Left lobe of liver (tissue), 2 donors: ENCODE data around the gene SHROOM2. TPM values are rescaled to one million over a fixed set of nuclear protein-coding genes. Genes with fewer than 3 reads are reported as not detected.
A peak's percentile ranks its signal among the peaks of the same experiment; 100 is the strongest.
"Not testable (repeated sequence)": the region's sequence is repeated elsewhere in the genome, so short reads cannot be mapped to it uniquely, and the experiment has no call there.

Source experiments
- ATAC-seq: fragments of 200-7000 bp; cut with Tn5 transposase; one replicate; pipeline ENCODE4 v1.9.1; 2020; ENCODE audit warnings: mild to moderate bottlenecking, moderate library complexity
- DNase-seq: peaks from one replicate; pipeline ENCODE4 v3.0.0-alpha.2; 2020; ENCODE audit warnings: low spot score
- total RNA-seq: library from RNA; stranded (reverse); gene quantifications from one replicate; pipeline ENCODE4 v1.2.1, GENCODE V29; 2021
- donor health status: DM: no; HTN: no; CAD: no; lungs with moderate emphysema.
- donor health status: DM: no; HTN: yes; CAD: no.

SHROOM2 gene
- total RNA-seq, 1 donor from 2014 or later: 4.7 TPM

DNA sequence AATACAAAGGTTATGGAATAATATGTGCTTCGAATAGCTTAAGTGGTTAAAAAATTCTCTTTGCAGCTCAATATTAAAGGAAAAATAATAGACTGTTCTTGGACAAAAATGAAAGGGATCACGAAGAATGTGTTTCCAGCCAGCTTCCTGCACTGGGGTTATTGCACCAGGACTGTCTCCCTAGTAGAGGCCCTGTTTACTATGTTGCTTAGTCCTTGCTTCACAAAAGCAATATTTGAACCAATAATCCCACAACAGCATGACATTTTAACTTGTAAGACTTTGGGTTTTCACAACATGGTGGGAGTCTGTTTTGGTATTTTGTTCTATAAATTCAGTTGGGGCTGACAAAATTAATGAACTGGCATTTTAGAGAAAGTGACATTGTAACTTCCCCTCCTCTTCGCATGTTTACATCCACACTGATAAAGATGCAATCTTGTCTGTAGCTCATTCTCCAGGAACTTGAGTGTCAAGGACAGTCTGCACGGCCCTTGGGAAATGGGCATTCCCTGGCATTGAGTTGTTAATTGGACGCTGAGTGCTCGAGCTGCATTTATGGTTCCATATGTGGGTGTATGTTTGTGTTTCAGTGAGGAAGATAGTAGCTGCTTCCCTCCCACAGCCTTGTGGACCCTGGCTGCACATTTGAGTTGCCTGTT lies 39.0 kb downstream of the SHROOM2 start:
- no peak for DNase-seq
- ATAC-seq: peak; percentile 55

DNA sequence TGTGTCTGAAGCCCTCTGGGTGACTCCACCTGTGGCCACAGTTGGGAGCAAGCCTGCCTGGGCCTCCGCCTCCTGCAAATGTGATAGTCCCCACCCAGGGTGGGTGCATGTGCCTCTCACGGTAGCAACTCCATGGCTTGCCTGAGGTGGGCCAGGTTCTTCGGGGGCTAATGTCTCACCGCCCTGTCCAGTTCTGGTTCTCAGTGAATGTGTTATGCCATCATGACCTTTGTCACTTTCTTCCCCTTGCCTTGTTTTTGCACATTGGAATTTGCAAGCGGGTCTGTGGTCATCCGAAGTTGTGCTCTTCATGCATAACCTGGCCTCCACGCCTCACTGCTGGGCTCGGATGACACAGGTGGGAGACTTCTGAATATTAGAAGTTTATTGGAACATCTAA lies 39.7 kb downstream of the SHROOM2 start:
- DNase-seq: no peak
- ATAC-seq: peak; percentile 76

DNA sequence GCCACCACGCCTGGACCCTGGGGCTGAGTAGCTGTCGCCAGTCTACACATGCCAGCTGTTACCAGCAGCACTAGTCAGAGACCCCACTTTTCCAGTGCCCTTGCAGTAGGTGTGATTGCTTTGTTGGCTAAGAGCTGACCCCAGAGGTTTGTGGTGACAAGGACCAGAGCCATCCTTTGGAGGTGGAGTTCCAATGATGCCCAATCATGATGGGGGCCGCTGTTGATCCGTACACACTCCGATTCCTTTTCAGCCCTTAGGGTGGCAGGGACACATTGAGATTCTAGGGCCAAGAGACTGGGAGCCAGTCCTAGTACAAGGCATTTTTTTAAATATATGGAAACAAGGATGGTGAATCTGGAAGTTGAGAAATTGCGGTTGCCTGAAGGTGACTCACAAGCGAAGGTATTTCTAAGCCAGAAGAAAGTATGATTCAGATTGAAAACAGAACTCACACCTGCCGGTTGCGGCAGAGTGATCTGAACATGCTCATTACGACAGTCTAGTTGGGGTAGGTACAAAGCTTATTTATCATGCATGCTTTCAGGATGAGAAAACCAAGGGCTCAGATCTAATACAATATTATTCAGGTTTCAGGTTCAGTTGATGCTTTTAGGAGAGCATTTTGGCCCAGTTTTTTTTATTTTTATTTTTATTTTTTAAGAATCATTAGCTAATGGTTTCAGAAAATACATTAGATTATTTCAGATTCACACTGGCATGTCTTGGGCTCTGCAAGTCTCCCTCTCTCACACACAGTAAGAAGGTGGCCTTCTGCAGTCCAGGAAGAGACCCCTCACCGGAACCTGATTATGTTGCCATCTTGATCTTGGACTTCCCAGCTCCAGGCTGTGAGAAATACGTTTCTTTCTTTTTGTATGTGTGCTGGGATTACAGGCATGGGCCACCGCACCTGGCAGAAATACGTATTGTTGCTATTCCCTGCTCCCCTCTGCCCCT lies 43.4 kb downstream of the SHROOM2 start:
- DNase-seq: no peak
- no peak for ATAC-seq

DNA sequence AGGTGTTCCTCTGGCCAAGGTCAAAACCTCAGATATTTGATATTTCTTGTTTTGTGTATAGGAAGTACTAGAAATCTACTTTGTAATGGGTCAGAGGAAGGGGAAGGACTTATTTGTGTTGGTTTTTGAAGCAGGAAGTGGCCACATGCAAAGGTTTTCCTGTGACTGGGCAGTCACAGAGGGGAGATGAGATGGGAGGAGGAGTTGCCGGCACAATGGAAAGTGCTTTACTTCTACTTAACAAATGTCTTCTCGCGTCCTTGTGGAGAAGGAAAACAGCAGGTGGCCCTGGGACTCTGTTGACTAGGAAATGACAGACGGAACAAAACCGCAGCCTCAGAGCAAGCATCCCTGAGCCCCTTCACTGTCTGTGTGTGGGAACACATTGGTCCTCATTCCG lies 46.6 kb downstream of the SHROOM2 start:
- DNase-seq: no peak
- ATAC-seq: peak; percentile 23

DNA sequence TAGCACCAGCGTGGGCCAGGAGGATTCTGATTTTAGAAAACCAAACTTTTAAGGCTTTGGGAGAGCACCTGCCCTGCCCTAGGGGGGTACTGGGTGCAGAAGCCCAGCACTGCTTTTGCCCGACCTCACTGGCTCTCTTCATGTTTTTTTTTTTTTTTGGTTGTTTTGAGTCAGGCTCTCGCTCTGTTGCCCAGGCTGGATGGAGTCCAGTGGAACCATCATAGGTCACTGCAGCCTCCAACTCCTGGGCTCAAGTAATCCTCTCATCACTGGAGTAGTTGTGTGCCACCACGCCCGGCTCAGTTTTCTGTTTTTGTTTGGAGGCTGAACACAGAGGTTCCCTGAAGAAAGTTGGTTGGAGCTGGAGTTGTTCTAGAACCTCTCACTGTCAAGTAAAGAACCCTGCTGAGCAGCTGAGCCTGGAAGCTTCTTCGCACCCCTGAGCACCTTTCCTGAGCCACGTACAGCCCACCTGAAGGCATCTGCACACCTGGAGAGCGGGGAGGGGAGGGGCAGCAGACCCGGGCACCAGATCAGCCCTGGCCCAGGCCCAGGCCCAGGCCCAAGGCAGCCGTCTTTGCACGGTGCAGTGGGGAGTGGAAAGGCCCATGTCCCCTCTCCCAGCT lies 49.5 kb downstream of the SHROOM2 start:
- peak; percentile 63 for ATAC-seq
- no peak for DNase-seq

DNA sequence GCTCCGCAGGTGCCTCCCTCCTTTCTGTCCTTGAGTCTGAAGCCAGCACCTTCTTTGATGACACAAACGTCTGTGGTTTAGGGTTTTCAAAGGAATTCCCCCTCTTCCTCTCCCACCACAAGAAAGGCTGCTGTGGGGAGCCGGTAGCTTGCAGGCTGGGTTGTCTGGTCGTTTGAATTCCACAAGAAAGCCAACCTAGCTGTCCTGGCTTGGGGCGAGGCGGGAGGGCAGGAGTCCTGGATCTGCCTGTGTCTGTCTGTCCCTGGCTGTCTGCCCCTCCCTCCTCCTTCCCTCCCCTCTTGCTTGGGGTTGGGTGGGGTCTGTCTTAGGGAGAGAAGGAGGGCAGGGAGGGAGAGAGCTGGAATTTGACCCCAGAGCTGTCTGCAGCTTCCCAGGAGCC lies 56.3 kb downstream of the SHROOM2 start:
- no peak for ATAC-seq
- DNase-seq: no peak

DNA sequence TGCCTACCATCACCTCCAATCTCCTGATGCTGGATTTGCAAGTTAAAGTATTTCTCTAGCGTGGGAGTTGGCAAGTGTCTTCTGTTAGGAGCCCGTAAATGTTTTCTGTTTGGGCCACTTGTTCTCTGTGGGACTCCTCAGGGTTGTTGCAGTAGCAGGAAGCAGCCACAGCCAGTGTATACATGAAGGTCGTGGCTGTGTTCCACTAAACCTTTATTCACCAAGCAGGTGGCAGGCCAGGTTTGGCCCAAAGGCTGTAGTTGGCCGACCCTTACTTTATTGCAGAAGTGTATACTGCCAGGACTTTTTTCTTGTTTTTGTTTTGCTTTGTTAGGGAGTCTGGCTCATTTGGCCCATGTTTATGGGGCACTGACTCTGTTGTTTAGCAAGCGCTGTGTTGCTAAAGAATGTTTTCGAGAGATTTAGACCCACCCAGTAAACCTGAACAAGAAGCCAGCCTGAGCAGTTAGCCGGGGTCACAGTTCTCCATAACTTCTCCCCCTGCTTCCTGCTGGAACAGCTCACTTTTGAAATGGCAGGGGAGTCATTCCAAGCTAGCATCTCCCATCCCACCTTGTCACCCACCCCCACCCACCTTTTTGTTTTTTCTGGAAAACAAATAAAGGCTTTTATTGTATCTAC lies 58.8 kb downstream of the SHROOM2 start:
- DNase-seq (no peak), ATAC-seq (no peak)

DNA sequence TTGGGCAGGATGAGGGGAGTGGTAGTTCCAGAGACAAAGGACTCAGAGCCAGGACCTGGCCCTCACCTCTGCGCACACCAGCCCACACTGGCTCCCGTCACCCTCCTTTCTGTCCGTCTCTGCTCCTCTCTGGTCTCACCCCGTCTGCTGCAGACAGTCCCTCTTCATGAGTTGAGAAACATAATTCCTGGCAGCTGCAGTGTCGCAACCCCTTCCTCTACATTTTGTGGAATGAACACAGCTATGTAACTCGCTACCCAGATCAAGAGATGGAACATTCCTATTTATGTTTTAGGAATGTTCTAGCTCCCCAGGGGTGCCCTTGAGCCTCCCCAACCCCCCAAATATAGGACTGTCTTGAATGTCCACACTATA lies 59.3 kb downstream of the SHROOM2 start:
- DNase-seq: no peak
- ATAC-seq: no peak

DNA sequence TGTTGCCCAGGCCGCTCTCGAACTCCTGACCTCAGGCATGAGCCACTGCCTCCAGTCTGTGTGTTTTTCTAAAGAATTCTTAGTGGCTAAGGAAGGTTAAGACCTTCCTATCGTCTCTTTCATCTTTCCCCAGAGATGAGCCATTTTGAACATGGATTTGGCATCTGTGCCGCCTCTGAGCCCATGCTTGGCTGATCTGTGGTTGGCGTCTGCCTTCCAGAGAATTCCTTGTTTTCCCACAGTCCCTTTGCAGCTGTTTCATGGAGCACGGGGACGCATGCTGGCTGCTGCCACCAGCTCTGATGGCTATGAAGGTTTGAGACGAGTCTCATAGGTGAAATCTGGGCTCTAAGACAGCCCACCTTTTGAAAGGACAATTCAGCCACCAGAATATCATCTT lies 60.4 kb downstream of the SHROOM2 start:
- DNase-seq: no peak
- ATAC-seq: no peak

DNA sequence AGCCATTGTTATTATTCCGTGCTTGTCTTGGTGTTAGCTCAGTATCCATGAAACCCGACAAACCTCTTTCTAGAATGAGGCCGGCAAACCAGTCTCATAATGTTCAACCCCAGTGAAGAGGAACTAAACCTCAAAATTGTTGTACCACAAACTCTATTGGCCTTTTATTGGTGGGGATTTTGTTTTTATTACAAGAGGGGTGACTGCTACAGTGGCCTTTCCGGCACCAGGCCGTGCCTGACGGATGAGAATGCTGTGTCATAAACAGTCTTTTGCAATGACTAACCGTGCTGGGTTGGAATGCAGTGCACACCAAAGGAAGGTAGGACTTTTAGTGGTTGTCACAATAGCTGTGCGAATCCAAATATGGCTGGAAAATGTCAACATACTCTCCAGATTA lies 60.8 kb downstream of the SHROOM2 start:
- no peak for ATAC-seq
- DNase-seq: no peak

DNA sequence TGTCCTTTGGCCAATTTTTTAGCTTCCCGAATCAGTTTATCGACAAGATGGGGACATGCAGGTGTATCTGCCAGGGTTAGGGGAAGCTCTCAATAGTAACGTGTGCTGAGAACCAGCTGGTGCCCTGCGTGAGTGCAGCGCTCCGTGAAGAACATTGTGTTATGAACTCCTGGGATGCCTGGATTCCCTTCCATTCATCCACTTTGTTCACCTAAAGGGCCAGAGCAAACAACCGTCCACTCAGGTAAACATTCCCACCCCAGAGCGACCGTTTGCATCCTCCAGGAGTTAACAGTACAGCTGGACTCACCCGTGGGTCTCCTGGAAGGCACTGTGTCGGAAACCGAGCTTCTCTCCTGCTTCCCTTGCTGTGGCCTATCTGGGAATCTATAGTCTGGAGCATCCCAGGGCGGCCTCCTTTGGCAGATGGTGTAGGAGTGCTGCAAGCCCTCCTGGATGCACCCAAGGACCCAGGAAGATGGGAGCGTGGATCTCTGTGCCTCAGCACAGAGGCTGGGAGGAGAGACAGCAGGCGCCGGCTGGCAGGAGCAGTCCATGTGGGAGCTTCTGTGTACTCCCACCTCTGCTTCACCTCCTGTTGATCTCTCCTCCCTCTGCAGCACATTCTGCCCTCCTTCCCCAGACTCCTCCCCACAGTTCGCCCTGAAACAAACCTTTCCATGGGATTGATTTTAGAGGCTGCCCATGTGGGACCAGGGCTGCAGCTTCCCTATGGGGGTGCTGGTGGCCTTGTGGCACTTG lies 62.7 kb downstream of the SHROOM2 start:
- DNase-seq (no peak), ATAC-seq (no peak)

DNA sequence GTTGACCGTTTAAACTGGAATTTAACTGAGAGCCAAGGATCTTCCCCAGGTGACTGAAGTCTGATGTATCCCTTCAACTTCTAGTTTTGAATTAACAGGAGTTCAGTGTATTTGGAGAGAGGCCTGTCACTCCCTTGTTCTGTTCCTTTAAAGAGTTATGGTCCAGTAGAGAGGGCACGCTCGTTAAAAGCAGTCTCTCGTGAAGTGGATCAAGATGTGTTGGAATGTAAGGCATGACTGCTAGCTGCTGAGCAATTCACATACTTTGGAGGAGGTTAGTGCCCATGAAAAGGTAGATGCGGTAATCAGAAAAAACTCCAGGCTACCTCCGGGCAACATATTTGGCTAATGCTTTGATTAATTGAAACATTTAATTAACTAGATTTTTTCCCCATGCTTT lies 65.7 kb downstream of the SHROOM2 start:
- DNase-seq (no peak), ATAC-seq (no peak)

DNA sequence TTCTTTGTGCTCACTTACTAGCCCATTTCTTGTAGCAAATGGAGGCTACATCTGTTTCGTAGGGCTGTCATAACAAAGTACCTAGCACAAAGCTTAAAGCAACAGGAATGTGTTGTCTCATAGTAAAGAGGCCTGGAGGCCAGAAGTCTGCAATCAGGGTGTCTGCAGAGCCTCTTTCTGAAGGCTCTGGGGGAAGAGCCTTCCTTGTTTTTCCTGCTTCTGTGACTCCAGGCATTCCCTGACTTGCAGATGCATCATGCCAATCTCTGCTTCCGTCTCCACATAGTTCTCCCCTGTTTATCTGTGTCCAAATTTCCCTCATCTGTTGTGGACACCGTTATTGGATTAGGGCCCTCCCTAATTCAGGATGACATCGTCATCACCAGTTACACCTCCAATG lies 67.1 kb downstream of the SHROOM2 start:
- no peak for ATAC-seq
- no peak for DNase-seq

DNA sequence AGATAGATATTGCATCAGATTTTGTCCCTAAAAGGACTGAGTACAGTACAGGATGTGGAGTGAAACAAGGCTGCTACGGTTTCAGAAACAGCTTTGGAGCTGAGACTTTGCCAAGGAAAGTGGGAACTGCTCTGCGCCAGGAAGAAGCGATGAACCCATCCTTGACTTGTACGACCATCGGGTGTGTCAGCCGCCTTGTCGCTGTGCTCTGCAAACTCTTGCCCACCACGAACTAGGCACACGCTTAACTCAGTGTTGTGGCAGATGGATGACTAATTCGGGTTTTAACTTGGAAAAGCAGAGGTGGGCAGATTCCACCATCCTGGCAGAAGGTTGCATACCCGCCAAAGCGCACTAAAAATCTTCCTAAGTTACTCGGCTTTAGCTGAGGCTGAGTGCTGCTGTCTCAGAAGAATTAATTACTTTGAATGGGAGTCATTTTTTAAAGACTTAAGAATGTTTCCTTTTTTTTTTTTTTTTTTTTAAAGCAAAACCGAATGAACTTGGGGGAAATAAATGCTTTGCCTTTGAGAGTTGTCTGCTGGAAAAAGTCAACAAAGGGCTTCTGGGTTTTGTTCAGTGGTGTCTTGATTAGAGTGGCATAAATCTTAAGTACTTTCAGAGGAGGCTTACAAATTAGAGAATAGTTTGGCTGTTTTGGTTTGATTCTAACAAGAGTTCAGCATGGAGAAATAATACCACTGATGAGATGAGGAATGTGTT lies 69.5 kb downstream of the SHROOM2 start:
- DNase-seq: no peak
- no peak for ATAC-seq

DNA sequence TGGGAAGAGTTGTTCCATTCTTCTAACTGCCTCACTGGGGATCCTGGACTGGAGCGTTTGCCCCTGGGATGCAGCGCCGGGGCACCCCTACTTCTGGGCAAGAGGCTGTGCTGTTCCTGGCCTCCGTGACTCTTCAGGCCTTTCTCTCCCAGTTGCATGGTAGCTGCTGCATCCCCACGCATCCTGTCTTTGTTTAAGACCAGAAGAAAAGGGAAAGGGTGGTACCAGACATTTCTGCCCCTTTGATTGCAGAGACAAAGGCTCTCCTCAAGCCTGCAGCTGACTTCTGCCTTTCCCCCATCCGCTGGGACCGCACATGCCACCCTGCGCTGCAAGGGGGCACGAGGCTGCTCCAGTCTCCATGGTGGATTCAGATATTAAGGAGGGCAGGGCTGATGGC lies 70.4 kb downstream of the SHROOM2 start:
- DNase-seq: no peak
- no peak for ATAC-seq

DNA sequence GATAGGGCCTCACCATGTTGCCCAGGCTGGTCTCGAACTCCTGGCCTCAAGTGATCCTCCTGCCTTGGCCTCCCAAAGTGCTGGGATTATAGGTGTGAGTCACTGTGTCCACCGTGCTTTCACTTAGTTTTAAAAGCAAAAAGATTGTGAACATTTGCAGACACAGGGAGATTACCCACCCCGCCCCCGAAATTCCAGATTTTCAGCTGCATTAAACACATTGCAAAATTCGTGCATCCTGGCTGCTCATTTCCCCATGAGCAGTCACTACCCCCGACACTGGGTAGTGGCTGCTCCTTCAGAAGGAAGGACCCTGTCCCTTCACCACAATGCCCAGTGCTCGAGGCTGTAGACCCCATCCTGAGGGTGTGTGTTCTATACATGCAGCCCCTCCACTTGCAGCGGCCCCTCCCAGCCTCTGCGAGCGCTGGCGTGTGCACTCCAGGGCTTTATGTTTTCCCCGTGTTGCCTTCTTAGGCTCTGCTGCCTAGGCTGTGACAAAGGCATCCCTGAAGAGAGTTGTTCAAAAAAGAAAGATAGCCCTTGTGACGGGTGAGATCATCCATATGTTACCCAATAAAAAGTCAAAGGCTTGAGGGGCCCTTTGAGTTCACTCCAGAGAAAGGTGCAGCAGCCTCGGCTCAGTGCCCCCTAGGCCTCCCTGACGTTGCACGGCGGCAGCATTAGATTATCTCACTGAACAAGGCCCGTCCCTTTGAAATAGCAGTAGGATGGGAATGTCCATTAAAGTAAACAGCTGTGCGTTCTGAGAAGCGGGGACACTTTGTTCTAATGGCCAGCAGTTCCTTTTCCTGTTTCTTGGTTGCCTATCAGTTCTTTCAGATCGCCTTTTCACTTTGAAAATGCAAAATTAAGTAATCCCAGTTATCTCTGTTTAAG lies 71.6 kb downstream of the SHROOM2 start:
- DNase-seq: no peak
- ATAC-seq: no peak

DNA sequence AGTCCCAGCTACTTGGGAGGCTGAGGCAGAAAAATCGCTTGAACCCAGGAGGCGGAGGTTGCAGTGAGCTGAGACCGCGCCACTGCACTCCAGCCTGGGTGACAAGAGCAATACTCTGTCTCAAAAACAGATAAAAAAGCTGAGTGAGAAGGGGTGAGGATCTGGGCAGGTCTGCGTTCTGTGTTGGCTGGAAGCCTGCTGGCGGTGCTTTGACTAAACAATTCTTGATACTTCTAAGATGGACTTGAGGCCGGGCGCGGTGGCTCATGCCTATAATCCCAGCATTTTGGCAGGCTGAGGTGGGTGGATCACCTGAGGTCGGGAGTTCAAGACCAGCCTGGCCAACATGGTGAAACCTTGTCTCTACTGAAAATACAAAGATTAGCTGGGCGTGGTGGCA lies 72.5 kb downstream of the SHROOM2 start:
- not testable (repeated sequence) for ATAC-seq, DNase-seq

DNA sequence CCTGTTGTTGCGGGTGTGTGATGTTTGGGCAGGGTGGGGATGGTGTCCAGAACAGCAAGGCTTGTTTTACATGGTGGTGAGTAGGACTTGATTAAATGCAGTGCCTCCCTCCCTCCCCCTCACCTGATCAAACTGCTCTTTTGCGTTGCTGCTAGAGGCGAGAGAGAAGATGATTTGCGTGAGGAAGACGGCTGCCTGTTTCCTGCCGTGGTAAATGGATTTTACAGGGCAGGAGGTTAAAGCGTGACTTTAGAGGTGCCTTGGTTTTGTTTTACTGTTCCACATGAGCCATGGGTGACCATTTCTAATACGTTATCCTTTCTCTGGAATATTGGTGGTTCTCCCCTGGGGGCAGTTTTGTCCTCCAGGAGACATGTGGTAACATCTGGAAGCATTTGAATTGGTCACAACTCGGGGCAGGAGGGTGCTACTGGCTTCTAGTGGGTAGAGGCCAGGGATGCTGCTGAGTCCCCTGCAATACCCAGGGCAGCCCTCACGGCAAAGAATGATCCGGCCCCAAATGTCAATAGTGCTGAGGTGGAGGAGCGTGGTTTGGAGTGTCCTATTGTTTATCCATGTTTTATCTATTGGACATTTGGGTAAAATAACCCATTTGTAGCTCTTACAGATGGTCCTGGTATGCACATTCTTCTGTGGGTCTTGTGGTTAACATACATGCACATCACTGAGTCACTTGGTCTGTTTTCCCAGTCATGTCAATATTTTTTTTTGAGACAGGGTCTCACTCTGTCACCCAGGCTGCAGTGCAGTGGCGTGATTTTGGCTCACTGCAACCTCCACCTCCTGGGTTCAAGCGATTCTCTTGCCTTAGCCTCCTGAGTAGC lies 73.7 kb downstream of the SHROOM2 start:
- no peak for DNase-seq
- ATAC-seq: no peak
